ENCODE measurements around the gene TIGD2. TPM values are rescaled to one million over a fixed set of nuclear protein-coding genes. Genes with fewer than 3 reads are reported as not detected.

The TIGD2 gene
- polyA plus RNA-seq, 1 donor from 2014 or later, result 4.7 TPM

DNA sequence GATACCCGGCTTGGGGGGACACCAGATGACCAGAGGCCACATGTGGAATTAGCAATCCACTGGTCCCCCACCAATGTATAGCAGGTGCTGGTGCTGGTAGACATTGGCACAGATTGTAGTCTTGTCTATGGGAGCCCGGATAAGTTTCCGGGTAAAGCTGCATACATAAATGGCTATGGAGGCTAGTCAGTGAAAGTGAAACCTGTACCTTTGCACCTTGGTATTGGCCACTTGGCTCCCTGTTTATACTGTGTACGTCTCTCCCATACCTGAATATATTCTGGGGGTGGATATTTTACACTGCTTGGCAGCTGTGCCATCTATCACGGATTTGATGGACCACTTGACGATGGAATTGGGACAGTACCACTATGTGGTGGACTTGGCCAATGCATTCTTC, 5.6 kb upstream of the TIGD2 start:
- Histone ChIP-seq H3K4me2 (ENCODE audit: low read length) (no peak overlapping the region), H3K9me3 (ENCODE audit: low read length) (no peaks in the 10 kb centered on the region), H3K9ac (ENCODE audit: low read length) (no peak overlapping the region), H3K9me2 (ENCODE audit: insufficient read depth, low read length) (no peaks in the 10 kb centered on the region), H2AFZ (ENCODE audit: low read depth, low read length) (no peak overlapping the region), H3K27me3 (ENCODE audit: insufficient read depth, low read depth, low read length) (peaks cover 22% of the 10 kb centered on the region), H3K4me3 (ENCODE audit: low read length) (no peak overlapping the region), H3K36me3 (ENCODE audit: insufficient read depth, low read length) (no peaks in the 10 kb centered on the region), H4K20me1 (ENCODE audit: insufficient read depth) (no peaks in the 10 kb centered on the region), H3F3A (ENCODE audit: insufficient read depth, low read length, poor library complexity, severe bottlenecking) (no peaks in the 10 kb centered on the region), H3K79me2 (replicated peaks; ENCODE audit: insufficient read depth, low read length) (no peaks in the 10 kb centered on the region), H3K27ac (ENCODE audit: low read length) (no peak overlapping the region)
- no peak for TF ChIP-seq EZH2 (IDR thresholded peaks at IDR 0.05; ENCODE audit: borderline replicate concordance, insufficient read depth, low read length, poor library complexity, severe bottlenecking)

DNA sequence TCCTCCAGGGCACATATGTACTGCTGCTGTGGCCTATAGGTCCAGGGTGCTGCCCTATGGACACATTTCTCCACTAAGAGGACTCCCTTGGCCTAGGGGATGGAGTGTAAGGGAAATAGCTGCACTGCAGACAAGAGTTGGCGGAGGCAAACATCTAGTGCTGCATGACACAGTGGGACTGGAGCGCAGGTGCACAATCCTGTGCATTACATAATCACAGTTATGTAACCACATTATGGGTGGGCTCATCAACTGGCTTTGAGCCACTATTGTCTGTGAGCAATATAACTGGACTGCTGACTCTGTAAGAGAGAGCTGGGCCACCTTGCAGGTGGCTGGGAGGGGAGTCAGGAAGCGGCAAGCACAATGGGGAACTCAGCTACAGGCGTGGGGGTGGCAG, 3.2 kb upstream of the TIGD2 start:
- H3K4me3 ChIP-seq (ENCODE audit: low read length), result no peak overlapping the region
- no peaks in the 10 kb centered on the region for H3K9me2 ChIP-seq (ENCODE audit: insufficient read depth, low read length)
- no peak overlapping the region for H2AFZ ChIP-seq (ENCODE audit: low read depth, low read length)
- H3K27me3 ChIP-seq (ENCODE audit: insufficient read depth, low read depth, low read length), result peaks cover 30% of the 10 kb centered on the region
- H3K79me2 ChIP-seq (replicated peaks; ENCODE audit: insufficient read depth, low read length), result no peaks in the 10 kb centered on the region
- no peaks in the 10 kb centered on the region for H3K9me3 ChIP-seq (ENCODE audit: low read length)
- no peak overlapping the region for H3K9ac ChIP-seq (ENCODE audit: low read length)
- H3K36me3 ChIP-seq (ENCODE audit: insufficient read depth, low read length), result no peaks in the 10 kb centered on the region
- H4K20me1 ChIP-seq (ENCODE audit: insufficient read depth), result no peaks in the 10 kb centered on the region
- no peaks in the 10 kb centered on the region for H3F3A ChIP-seq (ENCODE audit: insufficient read depth, low read length, poor library complexity, severe bottlenecking)
- no peak overlapping the region for H3K4me2 ChIP-seq (ENCODE audit: low read length)
- no peak overlapping the region for H3K27ac ChIP-seq (ENCODE audit: low read length)
- TF ChIP-seq MXI1 (conservative IDR thresholded peaks at IDR 0.05; ENCODE audit: poor library complexity, severe bottlenecking) (no peak), CTCF (IDR thresholded peaks at IDR 0.05; ENCODE audit: poor library complexity, severe bottlenecking) (no peak), POLR2AphosphoS5 (IDR thresholded peaks at IDR 0.05) (no peak), RAD21 (conservative IDR thresholded peaks at IDR 0.05) (no peak), REST (IDR thresholded peaks at IDR 0.05; ENCODE audit: borderline replicate concordance) (no peak), EZH2 (IDR thresholded peaks at IDR 0.05; ENCODE audit: borderline replicate concordance, insufficient read depth, low read length, poor library complexity, severe bottlenecking) (no peak), SMC3 (conservative IDR thresholded peaks at IDR 0.05; ENCODE audit: poor library complexity) (no peak), EP300 (conservative IDR thresholded peaks at IDR 0.05; ENCODE audit: poor library complexity, severe bottlenecking) (no peak), TAF1 (IDR thresholded peaks at IDR 0.05; ENCODE audit: low read depth) (no peak)
